HG03457 (cell line): Measurements from ENCODE around the gene TLE3.

ENCODE experiments used
- ATAC-seq: cut with Tn5 transposase; IDR thresholded peaks from one replicate; pipeline ENCODE4 v1.9.1; 2021; ENCODE audit warnings: moderate number of reproducible peaks; ENCODE audit not compliant: unreplicated experiment

Gene TLE3

GRCh38 chr15:70088455-70088854, 9.3 kb downstream of the TLE3 start:
- no peak for ATAC-seq

GRCh38 chr15:70087708-70088352, 9.9 kb downstream of the TLE3 start:
- no peak for ATAC-seq

- ATAC-seq: no peak
Measured at GRCh38 chr15:70086636-70087035, 11.1 kb downstream of the TLE3 start.

GRCh38 chr15:70084461-70084860, 13.3 kb downstream of the TLE3 start:
- no peak for ATAC-seq

DNA sequence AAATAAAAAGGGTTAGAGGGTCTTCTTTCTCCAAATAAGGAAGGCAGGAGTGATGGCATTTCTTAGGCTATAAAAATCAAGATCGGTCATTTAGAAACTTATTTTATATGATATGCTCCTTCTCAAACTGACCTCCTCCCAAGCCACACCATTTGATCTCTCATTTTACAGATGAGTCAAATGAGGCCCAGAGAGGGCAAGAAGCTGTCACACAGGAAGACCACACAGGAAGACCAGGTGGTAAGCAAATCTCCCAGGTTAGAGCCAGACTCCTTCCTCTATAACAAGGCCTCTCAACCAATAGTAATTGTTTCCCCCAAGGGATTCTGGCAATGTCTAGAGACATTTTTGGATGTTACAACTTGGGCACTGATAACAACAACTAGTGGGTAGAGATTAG, 13.8 kb downstream of the TLE3 start:
- ATAC-seq: no peak

GRCh38 chr15:70083418-70083817, 14.3 kb downstream of the TLE3 start:
- no peak for ATAC-seq

DNA sequence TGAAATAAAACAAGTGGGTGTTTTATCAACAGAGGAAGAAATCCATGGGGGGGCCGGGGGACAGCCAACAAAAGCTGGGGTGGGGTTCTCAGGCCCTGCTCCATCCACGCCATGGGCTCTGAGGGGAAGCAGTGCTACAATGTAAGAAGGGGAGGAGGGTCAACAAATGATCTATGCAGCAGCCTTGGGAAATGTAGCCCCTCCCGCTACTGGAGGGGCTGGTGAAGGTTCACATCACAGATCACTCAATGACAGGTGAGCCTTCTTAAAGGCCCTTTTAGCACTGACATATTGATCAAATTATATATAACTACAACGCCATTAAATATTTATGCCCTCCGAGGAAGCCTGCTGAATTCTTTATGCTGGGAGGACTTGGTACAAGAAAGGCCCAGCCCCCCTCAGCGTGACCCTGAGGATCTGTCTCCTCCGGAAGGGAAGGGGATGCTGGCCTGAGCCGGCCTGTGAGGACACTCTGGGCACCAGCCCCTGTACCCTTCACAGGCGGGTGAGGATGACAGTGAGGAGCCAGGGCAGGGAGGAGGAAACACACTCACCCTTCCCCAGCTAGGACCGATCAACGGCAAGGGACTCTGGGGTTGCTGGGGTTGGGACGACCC, 15.3 kb downstream of the TLE3 start:
- ATAC-seq: no peak

DNA sequence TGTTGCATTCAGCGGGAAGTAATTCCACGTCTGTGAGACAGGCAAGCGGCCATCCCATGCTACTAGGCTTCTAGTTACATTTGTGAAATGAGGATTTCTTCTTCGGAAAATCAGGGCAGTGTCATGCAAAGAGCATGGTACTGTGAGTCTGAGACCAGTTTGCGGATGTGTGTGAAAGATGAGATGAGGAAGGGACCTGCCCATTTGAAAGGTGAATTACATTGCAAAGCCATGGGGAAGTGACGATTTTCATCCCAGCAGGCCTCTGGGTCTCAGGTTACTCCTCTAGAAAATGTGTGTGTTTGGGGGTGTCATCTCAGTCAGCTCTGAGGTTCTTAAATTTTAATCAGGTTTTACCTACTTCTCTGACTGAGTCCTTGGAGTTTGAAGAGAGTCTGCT, 16.1 kb downstream of the TLE3 start:
- no peak for ATAC-seq

DNA sequence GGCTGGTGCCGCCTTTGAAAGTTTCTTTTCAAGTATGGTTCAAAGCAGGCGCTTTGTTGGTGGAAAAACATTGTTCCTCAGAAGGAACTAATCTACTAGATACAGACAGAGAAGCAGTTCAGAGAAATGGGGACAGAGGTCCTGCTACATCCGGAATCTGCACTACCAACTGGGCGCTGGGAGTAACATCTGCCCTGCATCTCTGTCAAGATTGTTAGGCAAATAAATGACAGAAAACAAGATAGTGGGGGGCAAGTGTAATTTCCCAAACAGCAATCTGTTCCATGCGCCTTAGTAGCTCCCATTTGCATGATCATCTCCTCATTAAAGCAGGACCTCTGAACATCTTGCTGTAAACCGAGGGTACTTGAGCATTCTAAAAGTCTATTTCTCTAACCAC, 17.4 kb downstream of the TLE3 start:
- no peak for ATAC-seq

- ATAC-seq: no peak
Measured at GRCh38 chr15:70079888-70080287, 17.8 kb downstream of the TLE3 start.

DNA sequence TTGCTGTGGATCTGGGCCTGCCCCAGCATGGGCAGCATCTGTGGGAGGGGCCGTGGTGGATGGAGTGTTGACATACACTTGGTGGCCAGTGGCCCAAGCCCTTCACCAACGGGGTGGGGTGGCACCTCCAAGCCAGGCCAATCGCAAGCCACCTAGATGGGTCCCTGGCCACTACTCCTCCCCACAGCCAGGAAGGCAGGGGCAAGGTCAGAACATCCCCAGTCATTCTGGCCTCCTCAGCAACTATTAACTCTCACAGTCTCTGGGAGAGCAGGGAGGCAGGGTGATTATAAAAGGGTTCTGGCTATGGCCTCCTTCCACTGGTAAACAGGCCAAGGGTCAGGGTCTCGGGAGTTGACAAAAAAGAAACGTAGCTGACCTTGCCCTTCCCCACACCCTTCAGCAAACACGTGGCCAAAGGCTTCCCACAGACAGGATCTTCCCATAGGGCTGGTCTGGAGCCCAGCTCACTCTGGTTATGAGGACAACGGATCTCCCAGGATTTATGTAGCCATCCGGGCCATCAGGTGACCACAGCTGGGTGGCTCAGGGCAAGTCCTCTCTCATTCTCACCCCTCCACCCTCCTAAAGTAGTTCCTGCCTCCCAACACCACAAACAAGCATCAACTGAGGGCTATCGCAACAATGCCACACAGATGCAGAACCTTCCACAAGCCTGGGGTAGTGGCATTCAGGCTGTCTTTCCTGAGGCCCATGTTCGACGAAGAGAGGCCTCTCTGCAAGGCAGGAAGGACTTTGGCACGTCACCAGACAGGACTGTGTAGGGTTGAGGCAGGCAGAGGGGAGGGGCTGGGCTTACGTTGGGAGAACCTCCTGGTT, 18.9 kb downstream of the TLE3 start:
- ATAC-seq: no peak

- no peak for ATAC-seq
Measured at GRCh38 chr15:70077188-70078147, 20.2 kb downstream of the TLE3 start.

DNA sequence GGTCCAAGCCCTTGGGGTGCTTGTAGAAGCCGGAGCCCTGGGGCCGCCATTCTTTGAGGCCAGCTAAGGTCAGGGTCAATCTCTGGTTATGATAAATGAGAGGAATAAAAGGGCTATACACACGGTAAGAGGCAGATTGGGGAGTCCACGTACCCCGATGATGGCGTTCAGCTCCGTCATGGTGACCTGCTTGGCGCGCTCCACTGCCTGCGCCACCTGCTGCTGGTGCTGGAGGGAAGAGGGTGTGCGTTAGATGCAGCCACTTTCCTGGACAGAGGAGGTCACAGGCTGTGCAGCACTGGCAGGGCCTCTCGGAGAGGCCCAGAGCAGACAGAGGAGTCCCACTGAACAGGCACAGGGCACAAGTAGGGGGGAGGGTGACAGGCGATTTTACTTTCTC, 23.3 kb downstream of the TLE3 start:
- ATAC-seq: no peak

DNA sequence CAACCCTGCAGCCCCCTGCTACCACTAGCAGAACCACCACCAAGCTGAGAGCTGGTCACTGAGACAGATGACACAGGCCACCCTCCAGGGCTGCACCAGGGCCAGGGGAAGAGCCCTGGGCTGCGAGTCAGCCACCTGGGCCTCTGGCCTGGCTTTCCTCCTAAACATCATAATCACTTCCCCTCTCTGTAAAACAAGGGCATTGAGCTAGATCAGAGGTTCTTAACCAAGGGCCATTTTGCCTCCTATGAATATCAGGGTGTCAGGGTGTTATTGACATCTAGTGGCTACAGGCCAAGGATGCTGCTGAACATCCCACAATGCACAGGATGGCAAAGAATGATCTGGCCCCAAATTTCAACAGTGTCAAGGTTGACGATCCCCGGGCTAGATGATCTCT, 25.2 kb downstream of the TLE3 start:
- no peak for ATAC-seq

- no peak for ATAC-seq
Measured at GRCh38 chr15:70071799-70072198, 25.9 kb downstream of the TLE3 start.

- ATAC-seq: no peak
Measured at GRCh38 chr15:70069716-70070115, 28.0 kb downstream of the TLE3 start.

- ATAC-seq: no peak
Measured at GRCh38 chr15:70068783-70069565, 28.7 kb downstream of the TLE3 start.

GRCh38 chr15:70067681-70068080, 30.0 kb downstream of the TLE3 start:
- no peak for ATAC-seq

- ATAC-seq: no peak
Measured at GRCh38 chr15:70067011-70067410, 30.7 kb downstream of the TLE3 start.

- no peak for ATAC-seq
Measured at GRCh38 chr15:70066447-70066846, 31.3 kb downstream of the TLE3 start.
